SU-DHL-6 (cell line): ENCODE measurements around the gene GPAM.
"Not testable (repeated sequence)": the region's sequence is repeated elsewhere in the genome, so short reads cannot be mapped to it uniquely, and the experiment has no call there.

Experiments used
- H2AFZ ChIP-seq: fragments of 200-600 bp; sonication (generic); 2 replicates; pipeline ENCODE4 v1.6.1; 2014; ENCODE audit warnings: low read depth, mild to moderate bottlenecking, moderate library complexity, mixed read lengths, antibody characterized with exemption, low read length; ENCODE audit not compliant: severe bottlenecking
- H3F3A ChIP-seq: fragments of 200-600 bp; shearing (Covaris generic); 2 replicates; pipeline ENCODE4 v1.6.0; 2016; ENCODE audit warnings: antibody characterized with exemption, mild to moderate bottlenecking; ENCODE audit not compliant: insufficient read depth
- H3K27ac ChIP-seq: fragments of 200-600 bp; sonication (generic); 2 replicates; pipeline ENCODE4 v1.5.1; 2016; ENCODE audit warnings: low read depth, mild to moderate bottlenecking, low read length, moderate library complexity, mixed read lengths
- H3K27me3 ChIP-seq: fragments of 200-600 bp; sonication (generic), shearing (Covaris generic); 2 replicates; pipeline ENCODE4 v1.6.0; 2014; ENCODE audit warnings: mild to moderate bottlenecking, low read length
- H3K36me3 ChIP-seq: fragments of 200-600 bp; sonication (generic); 2 replicates; pipeline ENCODE4 v1.6.1; 2014; ENCODE audit warnings: mild to moderate bottlenecking, low read length, mixed read lengths
- H3K4me2 ChIP-seq: fragments of 300-600, 200-600 bp; shearing (Covaris generic), sonication (generic); 2 replicates; pipeline ENCODE4 v1.6.0; 2014; ENCODE audit warnings: low read length, low read depth, mild to moderate bottlenecking; ENCODE audit not compliant: poor library complexity, severe bottlenecking
- H3K4me3 ChIP-seq: fragments of 200-600 bp; sonication (generic); 2 replicates; pipeline ENCODE4 v1.5.1; 2014; ENCODE audit warnings: antibody characterized with exemption, low read length, mild to moderate bottlenecking, mixed read lengths; ENCODE audit not compliant: insufficient read depth, poor library complexity, severe bottlenecking
- H3K79me2 ChIP-seq: fragments of 200-600 bp; sonication (generic); 2 replicates; pipeline ENCODE4 v1.6.1; 2014; ENCODE audit warnings: mild to moderate bottlenecking, low read length, moderate library complexity; ENCODE audit not compliant: insufficient read depth
- H3K9ac ChIP-seq: fragments of 200-600 bp; sonication (generic); 2 replicates; pipeline ENCODE4 v1.7.0; 2014; ENCODE audit warnings: mild to moderate bottlenecking, low read length
- H3K9me2 ChIP-seq: fragments of 200-600 bp; sonication (generic); replicated peaks from 2 replicates; pipeline ENCODE4 v1.6.1; 2014; ENCODE audit warnings: low read length; ENCODE audit not compliant: insufficient read depth
- H3K9me3 ChIP-seq: fragments of 200-600 bp; sonication (generic); 2 replicates; pipeline ENCODE4 v1.6.1; 2014; ENCODE audit warnings: low read length, mixed read lengths; ENCODE audit not compliant: insufficient read depth
- H4K20me1 ChIP-seq: fragments of 200-600 bp; sonication (generic); 2 replicates; pipeline ENCODE4 v1.6.1; 2014; ENCODE audit warnings: low read depth, mild to moderate bottlenecking, antibody characterized with exemption, low read length, moderate library complexity, mixed read lengths
- CTCF ChIP-seq: fragments of 200-600 bp; sonication (generic); IDR thresholded peaks from one replicate; pipeline ENCODE4 v1.5.1; 2017; ENCODE audit warnings: antibody characterized with exemption, mild to moderate bottlenecking, low read length, moderate library complexity; ENCODE audit not compliant: insufficient read depth, poor library complexity, severe bottlenecking
- EZH2phosphoT487 ChIP-seq: fragments of 200-600 bp; sonication (generic), shearing (Covaris generic); conservative IDR thresholded peaks from 2 replicates; pipeline ENCODE4 v1.6.1; 2018; ENCODE audit warnings: mild to moderate bottlenecking, antibody characterized with exemption, low read length, moderate library complexity, mixed read lengths

The GPAM gene

DNA sequence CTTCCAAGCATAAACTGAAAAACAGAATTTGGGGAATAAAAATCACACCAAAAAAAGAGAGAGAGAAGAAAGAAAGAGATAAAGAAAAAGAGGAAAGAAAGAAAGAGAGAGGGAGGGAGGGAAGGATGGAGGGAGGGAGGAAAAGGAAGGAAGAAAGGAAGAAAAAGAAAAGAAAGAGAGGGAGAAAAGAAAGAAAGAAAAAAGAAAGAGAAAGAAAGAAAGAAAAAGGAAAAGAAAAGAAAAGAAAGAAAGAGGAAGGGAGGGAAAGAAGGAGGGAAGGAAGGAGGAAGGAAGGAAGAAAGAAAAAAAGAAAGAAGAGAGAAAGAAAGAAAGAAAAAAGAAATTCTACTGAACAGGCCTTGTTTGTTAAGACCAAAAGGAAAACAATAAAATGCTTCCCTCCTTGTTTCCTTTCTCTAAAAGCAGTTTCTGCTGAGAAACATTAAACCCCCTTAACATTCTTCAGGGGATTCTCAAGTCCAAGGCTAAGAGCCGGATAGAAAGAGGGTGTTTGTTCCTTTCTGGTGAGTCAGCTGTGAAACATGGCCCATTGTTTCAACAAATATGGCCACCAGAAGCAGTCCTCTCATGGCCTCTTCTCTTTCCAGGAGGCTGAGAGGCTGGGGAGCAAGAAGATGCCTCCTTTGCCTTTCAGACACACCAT lies 46.9 kb upstream of the GPAM start:
- TF ChIP-seq EZH2phosphoT487 (no peak), CTCF (no peak)
- H3K9ac ChIP-seq, result no peak overlapping the region
- H3K79me2 ChIP-seq, result no peaks in the 10 kb centered on the region
- H3K4me2 ChIP-seq, result no peak overlapping the region
- H3F3A ChIP-seq, result no peaks in the 10 kb centered on the region
- no peak overlapping the region for H3K4me3 ChIP-seq
- H4K20me1 ChIP-seq, result no peaks in the 10 kb centered on the region
- no peaks in the 10 kb centered on the region for H3K36me3 ChIP-seq
- H3K9me3 ChIP-seq, result no peaks in the 10 kb centered on the region
- no peaks in the 10 kb centered on the region for H3K27me3 ChIP-seq
- H3K9me2 ChIP-seq, result no peaks in the 10 kb centered on the region
- H2AFZ ChIP-seq, result no peak overlapping the region
- H3K27ac ChIP-seq, result no peak overlapping the region

GRCh38 chr10:112229901-112230300 lies 46.3 kb upstream of the GPAM start:
- TF ChIP-seq CTCF, result no peak
- TF ChIP-seq EZH2phosphoT487, result no peak
- Histone ChIP-seq H4K20me1 (no peaks in the 10 kb centered on the region), H3K27me3 (no peaks in the 10 kb centered on the region), H3K4me3 (no peak overlapping the region), H3K79me2 (no peaks in the 10 kb centered on the region), H3K27ac (no peak overlapping the region), H3K9me3 (no peaks in the 10 kb centered on the region), H3K4me2 (no peak overlapping the region), H3F3A (no peaks in the 10 kb centered on the region), H3K36me3 (no peaks in the 10 kb centered on the region), H2AFZ (no peak overlapping the region), H3K9ac (no peak overlapping the region), H3K9me2 (no peaks in the 10 kb centered on the region)

GRCh38 chr10:112229096-112229495 lies 45.5 kb upstream of the GPAM start:
- Histone ChIP-seq H3K4me3 (no peak overlapping the region), H3K79me2 (no peaks in the 10 kb centered on the region), H3K36me3 (no peaks in the 10 kb centered on the region), H3K9ac (no peak overlapping the region), H3K9me2 (no peaks in the 10 kb centered on the region), H2AFZ (no peak overlapping the region), H3K9me3 (no peaks in the 10 kb centered on the region), H3K27ac (no peak overlapping the region), H3K27me3 (no peaks in the 10 kb centered on the region), H3K4me2 (no peak overlapping the region), H3F3A (no peaks in the 10 kb centered on the region), H4K20me1 (no peaks in the 10 kb centered on the region)
- TF ChIP-seq EZH2phosphoT487 (no peak), CTCF (no peak)

DNA sequence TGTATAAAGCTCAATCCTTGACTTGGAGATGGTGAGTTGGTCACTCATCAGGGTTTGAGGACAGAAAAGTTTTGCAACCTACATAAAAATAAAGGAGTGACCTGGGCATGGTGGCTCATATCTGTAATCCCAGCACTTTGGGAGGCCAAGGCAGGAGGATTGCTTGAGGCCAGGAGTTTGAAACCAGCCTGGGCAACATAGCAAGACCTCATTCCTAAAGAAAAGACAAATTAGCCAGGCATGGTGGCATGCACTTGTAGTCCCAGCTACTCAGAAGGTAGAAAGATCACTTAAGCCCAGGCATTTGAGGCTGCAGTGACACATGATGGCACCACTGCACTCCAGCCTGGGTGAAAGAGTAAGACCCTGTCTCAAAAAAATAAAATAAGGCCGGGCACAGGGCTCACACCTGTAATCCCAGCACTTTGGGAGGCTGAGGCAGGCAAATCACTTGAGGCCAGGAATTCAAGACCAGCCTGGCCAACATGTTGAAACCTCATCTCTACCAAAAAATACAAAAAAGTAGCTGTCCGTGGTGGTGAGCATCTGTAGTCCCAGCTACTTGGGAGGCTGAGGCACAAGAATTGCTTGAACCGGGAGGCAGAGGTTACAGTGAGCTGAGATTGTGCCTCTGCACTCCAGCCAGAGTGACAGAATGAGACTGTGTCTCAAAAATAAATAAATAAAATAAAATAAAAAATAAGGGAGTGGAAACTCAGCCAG lies 45.0 kb upstream of the GPAM start:
- not testable (repeated sequence) for H3K4me2 ChIP-seq, H3K36me3 ChIP-seq, H3K9me3 ChIP-seq, H3K4me3 ChIP-seq, H3F3A ChIP-seq, H3K27ac ChIP-seq, H3K9ac ChIP-seq, H3K79me2 ChIP-seq, H3K9me2 ChIP-seq, H3K27me3 ChIP-seq, H2AFZ ChIP-seq, H4K20me1 ChIP-seq
